T follicular helper cell (primary cell): Measurements from ENCODE around the gene HSPA13.
"Not testable (repeated sequence)": the region's sequence is repeated elsewhere in the genome, so short reads cannot be mapped to it uniquely, and the experiment has no call there.

Source experiments
- DNase-seq: peaks from one replicate; pipeline ENCODE4 v3.0.0-alpha.2; 2020; ENCODE audit warnings: low read depth
- total RNA-seq, 2 experiments: gene quantifications; one replicate each; lab custom pipeline; 2026; lab: John Stamatoyannopoulos, UW

The HSPA13 gene
- total RNA-seq, result 68.9 to 258 reads per million in 2 experiments

- peak; percentile 99 for DNase-seq
These were observed at the start of gene HSPA13 for GRCh38 chr21:14382835-14383595. Gene HSPA13 (minus strand): TSS chr21:14383146. CDS start chr21:14383119, 27 bp downstream.

GRCh38 chr21:14418920-14419319, 36.0 kb upstream of the HSPA13 start:
- DNase-seq, result no peak

- no peak for DNase-seq
These were observed 32.1 kb upstream of the HSPA13 start for GRCh38 chr21:14414932-14415508.

GRCh38 chr21:14405962-14406361, 23.0 kb upstream of the HSPA13 start:
- DNase-seq, result no peak

- no peak for DNase-seq
These were observed 22.3 kb upstream of the HSPA13 start for GRCh38 chr21:14405225-14405624.

GRCh38 chr21:14403681-14404318, 20.9 kb upstream of the HSPA13 start:
- no peak for DNase-seq

GRCh38 chr21:14401217-14401616, 18.3 kb upstream of the HSPA13 start:
- no peak for DNase-seq

GRCh38 chr21:14388282-14388681, 5.3 kb upstream of the HSPA13 start:
- DNase-seq, result no peak

GRCh38 chr21:14384453-14384852, 1.5 kb upstream of the HSPA13 start:
- DNase-seq, result no peak

- DNase-seq, result no peak
These were observed 742 bp upstream of the HSPA13 start for GRCh38 chr21:14383596-14384180.

GRCh38 chr21:14382486-14382834, 486 bp downstream of the HSPA13 start:
- DNase-seq, result no peak

GRCh38 chr21:14376854-14377253, 6.1 kb downstream of the HSPA13 start:
- no peak for DNase-seq

- DNase-seq, result no peak
These were observed 15.9 kb downstream of the HSPA13 start for GRCh38 chr21:14366998-14367397.

- no peak for DNase-seq
These were observed 21.0 kb downstream of the HSPA13 start for GRCh38 chr21:14361958-14362357.

- DNase-seq, result no peak
These were observed 24.2 kb downstream of the HSPA13 start for GRCh38 chr21:14358775-14359174.

GRCh38 chr21:14356746-14357145, 26.2 kb downstream of the HSPA13 start:
- no peak for DNase-seq

- DNase-seq, result no peak
These were observed 28.4 kb downstream of the HSPA13 start for GRCh38 chr21:14354515-14354914.

- no peak for DNase-seq
These were observed 29.2 kb downstream of the HSPA13 start for GRCh38 chr21:14353726-14354125.

GRCh38 chr21:14353231-14353630, 29.7 kb downstream of the HSPA13 start:
- no peak for DNase-seq

GRCh38 chr21:14327346-14327745, 55.6 kb downstream of the HSPA13 start:
- not testable (repeated sequence) for DNase-seq

- no peak for DNase-seq
These were observed 57.4 kb downstream of the HSPA13 start for GRCh38 chr21:14325595-14325994.
